Measurements from ENCODE around the gene ANO2.

The ANO2 gene

DNA sequence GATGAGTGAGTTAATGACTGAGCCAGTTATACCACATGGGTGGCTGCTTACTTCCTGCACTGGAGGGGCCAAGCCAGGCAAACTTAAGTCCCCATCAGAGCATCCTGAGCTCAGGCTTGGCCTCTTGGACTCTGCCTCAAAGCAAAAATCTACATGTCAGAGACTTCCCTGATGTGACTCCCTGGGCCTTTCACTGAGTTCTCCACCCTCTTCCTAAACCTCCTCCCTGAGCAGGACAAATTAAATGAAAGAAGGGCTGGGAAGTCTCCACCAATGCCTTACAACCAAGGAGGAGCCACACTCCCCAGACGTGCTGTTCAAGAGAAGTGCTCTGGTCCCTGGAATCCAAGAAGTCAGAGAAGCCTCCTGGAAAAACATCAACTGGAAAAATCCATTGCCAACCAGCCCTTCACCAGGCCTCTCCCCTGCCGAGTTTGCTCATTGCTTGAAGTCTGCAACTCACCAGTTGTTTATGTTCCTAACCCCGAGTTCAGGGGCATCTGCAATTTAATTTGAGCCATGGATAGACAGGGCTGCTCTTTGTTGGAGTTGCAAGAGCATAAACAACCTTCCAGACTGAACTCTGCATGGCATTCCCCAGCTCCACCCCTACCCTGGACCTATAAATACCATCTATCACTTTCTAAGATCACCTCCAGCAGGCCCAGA lies 160.5 kb downstream of the ANO2 start:
- Histone ChIP-seq H4K20me1 (ENCODE audit: insufficient read depth) (no peaks in the 10 kb centered on the region), H3K4me3 (IDR thresholded peaks at IDR 0.05; ENCODE audit: insufficient read depth, low read depth, low read length) (no peak overlapping the region), H3K27me3 (ENCODE audit: insufficient read depth, low read depth) (no peaks in the 10 kb centered on the region), H3K27ac (no peak overlapping the region), H2AFZ (ENCODE audit: low read depth) (no peak overlapping the region), H3K4me1 (ENCODE audit: low read depth, poor library complexity, severe bottlenecking) (no peaks in the 10 kb centered on the region), H3K79me2 (ENCODE audit: insufficient read depth, low read depth) (no peaks in the 10 kb centered on the region), H3K9ac (no peak overlapping the region), H3K4me2 (no peak overlapping the region), H3K36me3 (ENCODE audit: insufficient read depth) (no peaks in the 10 kb centered on the region)
- TF ChIP-seq, protein P1, sequence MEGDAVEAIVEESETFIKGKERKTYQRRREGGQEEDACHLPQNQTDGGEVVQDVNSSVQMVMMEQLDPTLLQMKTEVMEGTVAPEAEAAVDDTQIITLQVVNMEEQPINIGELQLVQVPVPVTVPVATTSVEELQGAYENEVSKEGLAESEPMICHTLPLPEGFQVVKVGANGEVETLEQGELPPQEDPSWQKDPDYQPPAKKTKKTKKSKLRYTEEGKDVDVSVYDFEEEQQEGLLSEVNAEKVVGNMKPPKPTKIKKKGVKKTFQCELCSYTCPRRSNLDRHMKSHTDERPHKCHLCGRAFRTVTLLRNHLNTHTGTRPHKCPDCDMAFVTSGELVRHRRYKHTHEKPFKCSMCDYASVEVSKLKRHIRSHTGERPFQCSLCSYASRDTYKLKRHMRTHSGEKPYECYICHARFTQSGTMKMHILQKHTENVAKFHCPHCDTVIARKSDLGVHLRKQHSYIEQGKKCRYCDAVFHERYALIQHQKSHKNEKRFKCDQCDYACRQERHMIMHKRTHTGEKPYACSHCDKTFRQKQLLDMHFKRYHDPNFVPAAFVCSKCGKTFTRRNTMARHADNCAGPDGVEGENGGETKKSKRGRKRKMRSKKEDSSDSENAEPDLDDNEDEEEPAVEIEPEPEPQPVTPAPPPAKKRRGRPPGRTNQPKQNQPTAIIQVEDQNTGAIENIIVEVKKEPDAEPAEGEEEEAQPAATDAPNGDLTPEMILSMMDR (conservative IDR thresholded peaks at IDR 0.05; ENCODE audit: low read depth, low read length) = no peak

DNA sequence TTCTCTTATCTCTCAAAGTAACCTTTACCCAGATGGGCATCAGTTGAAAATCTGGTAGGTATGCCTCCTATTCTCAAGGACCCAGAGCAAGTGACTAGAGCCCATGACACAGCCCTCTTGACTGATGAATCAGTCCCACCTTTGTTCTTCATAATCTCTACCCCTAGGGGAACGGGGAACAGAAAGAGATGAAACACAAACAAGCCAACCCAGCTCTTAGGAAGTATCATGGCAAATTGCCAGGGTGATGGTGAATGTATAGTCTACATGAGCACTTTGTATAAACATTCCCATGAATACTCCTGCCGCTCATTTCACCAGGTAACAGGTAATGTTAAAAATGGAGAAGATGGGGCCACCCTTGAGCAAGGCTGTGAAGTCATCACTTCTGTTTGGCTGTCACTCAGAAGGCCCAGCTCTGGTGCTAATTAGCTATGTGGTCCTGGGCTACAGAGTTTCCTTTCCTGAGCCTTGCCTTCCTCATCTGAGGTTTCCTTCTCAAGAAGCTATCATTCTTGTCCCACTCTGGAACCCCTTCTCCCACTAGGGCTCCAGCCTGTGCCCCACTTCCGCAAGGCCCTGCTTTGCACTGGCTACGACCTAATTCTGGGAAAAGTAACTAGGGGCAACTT lies 161.7 kb downstream of the ANO2 start:
- TF ChIP-seq, protein P1 (conservative IDR thresholded peaks at IDR 0.05; ENCODE audit: low read depth, low read length) = no peak

DNA sequence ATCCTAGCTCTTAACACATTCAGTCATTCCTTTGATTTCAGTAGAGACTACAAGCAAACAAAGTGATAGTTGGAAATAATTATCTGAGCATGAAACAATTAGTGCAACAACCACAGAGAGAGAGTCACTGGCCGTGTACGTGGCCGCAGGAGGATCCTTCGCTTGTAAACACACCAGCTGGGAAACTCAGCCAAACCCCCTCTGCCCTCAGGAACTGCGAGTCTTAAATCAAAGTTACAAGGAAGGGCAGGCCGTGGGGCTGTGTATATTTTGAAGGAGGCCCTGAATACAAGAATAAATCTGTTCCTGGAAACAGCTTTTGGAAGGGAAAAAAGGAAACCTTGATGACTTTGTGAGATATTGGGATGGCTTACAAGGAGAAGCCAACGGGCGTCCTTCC lies 164.5 kb downstream of the ANO2 start:
- H3K4me1 ChIP-seq (ENCODE audit: low read depth, poor library complexity, severe bottlenecking) = no peaks in the 10 kb centered on the region
- H3K79me2 ChIP-seq (ENCODE audit: insufficient read depth, low read depth) = no peaks in the 10 kb centered on the region
- TF ChIP-seq, protein P1 (conservative IDR thresholded peaks at IDR 0.05; ENCODE audit: low read depth, low read length) = no peak
- H4K20me1 ChIP-seq (ENCODE audit: insufficient read depth) = no peaks in the 10 kb centered on the region
- no peaks in the 10 kb centered on the region for H3K36me3 ChIP-seq (ENCODE audit: insufficient read depth)
- no peak overlapping the region for H2AFZ ChIP-seq (ENCODE audit: low read depth)
- no peaks in the 10 kb centered on the region for H3K27me3 ChIP-seq (ENCODE audit: insufficient read depth, low read depth)
- H3K4me2 ChIP-seq = no peak overlapping the region
- H3K9ac ChIP-seq = no peak overlapping the region
- H3K4me3 ChIP-seq (IDR thresholded peaks at IDR 0.05; ENCODE audit: insufficient read depth, low read depth, low read length) = no peak overlapping the region
- no peak overlapping the region for H3K27ac ChIP-seq

More for the DNA sequence above, 161.7 kb downstream of the ANO2 start:
- Histone ChIP-seq H3K27me3 (ENCODE audit: insufficient read depth, low read depth) (no peaks in the 10 kb centered on the region), H3K9ac (no peak overlapping the region), H3K4me3 (IDR thresholded peaks at IDR 0.05; ENCODE audit: insufficient read depth, low read depth, low read length) (no peak overlapping the region), H3K4me2 (no peak overlapping the region), H4K20me1 (ENCODE audit: insufficient read depth) (no peaks in the 10 kb centered on the region), H3K4me1 (ENCODE audit: low read depth, poor library complexity, severe bottlenecking) (no peaks in the 10 kb centered on the region), H2AFZ (ENCODE audit: low read depth) (no peak overlapping the region), H3K36me3 (ENCODE audit: insufficient read depth) (no peaks in the 10 kb centered on the region), H3K79me2 (ENCODE audit: insufficient read depth, low read depth) (no peaks in the 10 kb centered on the region), H3K27ac (no peak overlapping the region)

DNA sequence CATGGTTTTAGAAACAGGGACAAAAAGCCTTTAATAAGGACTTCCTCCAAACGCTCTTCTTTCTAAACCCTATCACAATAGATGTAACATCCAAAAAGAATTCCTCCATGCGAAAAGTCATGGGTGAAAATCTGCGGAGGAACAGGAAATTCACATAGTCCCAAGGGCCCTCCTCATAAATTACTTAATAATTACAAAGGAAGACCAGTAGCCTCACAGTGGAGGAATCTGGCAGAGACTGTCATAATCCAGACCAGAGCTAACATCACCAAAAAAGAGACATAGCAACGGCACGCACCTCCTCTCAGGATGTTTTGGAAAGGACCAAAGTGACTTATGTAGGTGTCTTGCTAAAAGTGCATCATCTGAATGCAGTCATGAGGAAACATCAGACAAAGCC lies 165.7 kb downstream of the ANO2 start:
- no peaks in the 10 kb centered on the region for H3K4me1 ChIP-seq (ENCODE audit: low read depth, poor library complexity, severe bottlenecking)
- no peaks in the 10 kb centered on the region for H4K20me1 ChIP-seq (ENCODE audit: insufficient read depth)
- no peak overlapping the region for H3K9ac ChIP-seq
- H2AFZ ChIP-seq (ENCODE audit: low read depth) = no peak overlapping the region
- TF ChIP-seq, protein P1 (conservative IDR thresholded peaks at IDR 0.05; ENCODE audit: low read depth, low read length) = no peak
- no peak overlapping the region for H3K4me3 ChIP-seq (IDR thresholded peaks at IDR 0.05; ENCODE audit: insufficient read depth, low read depth, low read length)
- H3K36me3 ChIP-seq (ENCODE audit: insufficient read depth) = no peaks in the 10 kb centered on the region
- no peaks in the 10 kb centered on the region for H3K27me3 ChIP-seq (ENCODE audit: insufficient read depth, low read depth)
- no peak overlapping the region for H3K27ac ChIP-seq
- no peaks in the 10 kb centered on the region for H3K79me2 ChIP-seq (ENCODE audit: insufficient read depth, low read depth)
- H3K4me2 ChIP-seq = no peak overlapping the region
